IMR-90 (cell line): Measurements from ENCODE around the gene PCDHGA4.

ENCODE experiments used
- BHLHE40 ChIP-seq: fragments of 150-350 bp; IDR thresholded peaks from 2 replicates; pipeline ENCODE4 v1.6.1; 2016; ENCODE audit warnings: mild to moderate bottlenecking, low read depth, low read length
- FOS ChIP-seq: fragments of 150-350 bp; IDR thresholded peaks from 2 replicates; pipeline ENCODE4 v1.6.1; 2016; ENCODE audit warnings: low read depth, low read length
- MAZ ChIP-seq: IDR thresholded peaks from 2 replicates; pipeline ENCODE4 v1.6.1; 2012; ENCODE audit warnings: low read depth, mild to moderate bottlenecking, low read length, improper control_type of control experiment, moderate library complexity, borderline replicate concordance
- MXI1 ChIP-seq: IDR thresholded peaks from 2 replicates; pipeline ENCODE4 v1.6.1; 2012; ENCODE audit warnings: low read depth, mild to moderate bottlenecking, low read length, moderate library complexity, borderline replicate concordance
- POLR2A ChIP-seq: IDR thresholded peaks from 2 replicates; pipeline ENCODE4 v1.6.1; 2012; ENCODE audit warnings: mild to moderate bottlenecking, low read depth, low read length
- RAD21 ChIP-seq: IDR thresholded peaks from 2 replicates; pipeline ENCODE4 v1.6.1; 2012; ENCODE audit warnings: low read length, improper control_type of control experiment
- RCOR1 ChIP-seq: IDR thresholded peaks from 2 replicates; pipeline ENCODE4 v1.6.1; 2012; ENCODE audit warnings: mild to moderate bottlenecking, low read length, improper control_type of control experiment; ENCODE audit not compliant: insufficient replicate concordance
- RFX5 ChIP-seq: IDR thresholded peaks from 2 replicates; pipeline ENCODE4 v1.8.0; 2012; ENCODE audit warnings: low read depth, mild to moderate bottlenecking, low read length, moderate library complexity
- SMC3 ChIP-seq: fragments of 150-350 bp; IDR thresholded peaks from 2 replicates; pipeline ENCODE4 v1.6.1; 2016; ENCODE audit warnings: low read depth, mild to moderate bottlenecking, antibody characterized with exemption, low read length, moderate library complexity
- USF2 ChIP-seq: fragments of 150-350 bp; IDR thresholded peaks from 2 replicates; pipeline ENCODE4 v1.6.1; 2017; ENCODE audit warnings: mild to moderate bottlenecking, antibody characterized with exemption, low read length, low read depth
- TF ChIP-seq, protein P1 (sequence below): conservative IDR thresholded peaks from 2 replicates; pipeline ENCODE4 v1.5.1; 2012; ENCODE audit warnings: mild to moderate bottlenecking, low read depth, low read length, improper control_type of control experiment

GRCh38 chr5:141313711-141314110 is 41.1 kb upstream of the PCDHGA4 start:
- TF ChIP-seq, protein P1, sequence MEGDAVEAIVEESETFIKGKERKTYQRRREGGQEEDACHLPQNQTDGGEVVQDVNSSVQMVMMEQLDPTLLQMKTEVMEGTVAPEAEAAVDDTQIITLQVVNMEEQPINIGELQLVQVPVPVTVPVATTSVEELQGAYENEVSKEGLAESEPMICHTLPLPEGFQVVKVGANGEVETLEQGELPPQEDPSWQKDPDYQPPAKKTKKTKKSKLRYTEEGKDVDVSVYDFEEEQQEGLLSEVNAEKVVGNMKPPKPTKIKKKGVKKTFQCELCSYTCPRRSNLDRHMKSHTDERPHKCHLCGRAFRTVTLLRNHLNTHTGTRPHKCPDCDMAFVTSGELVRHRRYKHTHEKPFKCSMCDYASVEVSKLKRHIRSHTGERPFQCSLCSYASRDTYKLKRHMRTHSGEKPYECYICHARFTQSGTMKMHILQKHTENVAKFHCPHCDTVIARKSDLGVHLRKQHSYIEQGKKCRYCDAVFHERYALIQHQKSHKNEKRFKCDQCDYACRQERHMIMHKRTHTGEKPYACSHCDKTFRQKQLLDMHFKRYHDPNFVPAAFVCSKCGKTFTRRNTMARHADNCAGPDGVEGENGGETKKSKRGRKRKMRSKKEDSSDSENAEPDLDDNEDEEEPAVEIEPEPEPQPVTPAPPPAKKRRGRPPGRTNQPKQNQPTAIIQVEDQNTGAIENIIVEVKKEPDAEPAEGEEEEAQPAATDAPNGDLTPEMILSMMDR, result no peak
- TF ChIP-seq USF2 (no peak), RAD21 (no peak), SMC3 (no peak), POLR2A (no peak), MAZ (no peak), RCOR1 (no peak), MXI1 (no peak), FOS (no peak), RFX5 (no peak), BHLHE40 (no peak)
